BE2C (cell line): ENCODE measurements around the gene ESF1.

ENCODE experiments used
- DNase-seq: peaks from one replicate; pipeline ENCODE4 v3.0.0-alpha.2; 2020
- H3K27me3 ChIP-seq: fragments of 250-450 bp; sonication (Bioruptor Pico); 2 replicates; pipeline ENCODE4 v1.5.1; 2020; ENCODE audit warnings: mild to moderate bottlenecking
- H3K36me3 ChIP-seq: fragments of 250-450 bp; sonication (Bioruptor Pico); 2 replicates; pipeline ENCODE4 v1.5.1; 2020; ENCODE audit warnings: mild to moderate bottlenecking
- H3K4me1 ChIP-seq: fragments of 250-450 bp; sonication (Bioruptor Pico); 2 replicates; pipeline ENCODE4 v1.5.1; 2020
- H3K4me3 ChIP-seq: 2 replicates; pipeline ENCODE4 v1.5.1; 2011; ENCODE audit warnings: low read depth, low read length
- H3K9me3 ChIP-seq: fragments of 250-450 bp; sonication (Bioruptor Pico); 2 replicates; pipeline ENCODE4 v1.5.1; 2020
- TF ChIP-seq, protein P1 (sequence below): IDR thresholded peaks from 2 replicates; pipeline ENCODE4 v1.5.1; 2012; ENCODE audit warnings: mild to moderate bottlenecking, low read depth, low read length

Gene ESF1

GRCh38 chr20:13723011-13723410, 61.7 kb downstream of the ESF1 start:
- no peaks in the 10 kb centered on the region for H3K27me3 ChIP-seq
- TF ChIP-seq, protein P1, sequence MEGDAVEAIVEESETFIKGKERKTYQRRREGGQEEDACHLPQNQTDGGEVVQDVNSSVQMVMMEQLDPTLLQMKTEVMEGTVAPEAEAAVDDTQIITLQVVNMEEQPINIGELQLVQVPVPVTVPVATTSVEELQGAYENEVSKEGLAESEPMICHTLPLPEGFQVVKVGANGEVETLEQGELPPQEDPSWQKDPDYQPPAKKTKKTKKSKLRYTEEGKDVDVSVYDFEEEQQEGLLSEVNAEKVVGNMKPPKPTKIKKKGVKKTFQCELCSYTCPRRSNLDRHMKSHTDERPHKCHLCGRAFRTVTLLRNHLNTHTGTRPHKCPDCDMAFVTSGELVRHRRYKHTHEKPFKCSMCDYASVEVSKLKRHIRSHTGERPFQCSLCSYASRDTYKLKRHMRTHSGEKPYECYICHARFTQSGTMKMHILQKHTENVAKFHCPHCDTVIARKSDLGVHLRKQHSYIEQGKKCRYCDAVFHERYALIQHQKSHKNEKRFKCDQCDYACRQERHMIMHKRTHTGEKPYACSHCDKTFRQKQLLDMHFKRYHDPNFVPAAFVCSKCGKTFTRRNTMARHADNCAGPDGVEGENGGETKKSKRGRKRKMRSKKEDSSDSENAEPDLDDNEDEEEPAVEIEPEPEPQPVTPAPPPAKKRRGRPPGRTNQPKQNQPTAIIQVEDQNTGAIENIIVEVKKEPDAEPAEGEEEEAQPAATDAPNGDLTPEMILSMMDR, result no peak
- no peak overlapping the region for H3K4me3 ChIP-seq
- no peaks in the 10 kb centered on the region for H3K9me3 ChIP-seq
- peaks cover 22% of the 10 kb centered on the region for H3K36me3 ChIP-seq
- peaks cover 15% of the 10 kb centered on the region for H3K4me1 ChIP-seq
- DNase-seq, result no peak

DNA sequence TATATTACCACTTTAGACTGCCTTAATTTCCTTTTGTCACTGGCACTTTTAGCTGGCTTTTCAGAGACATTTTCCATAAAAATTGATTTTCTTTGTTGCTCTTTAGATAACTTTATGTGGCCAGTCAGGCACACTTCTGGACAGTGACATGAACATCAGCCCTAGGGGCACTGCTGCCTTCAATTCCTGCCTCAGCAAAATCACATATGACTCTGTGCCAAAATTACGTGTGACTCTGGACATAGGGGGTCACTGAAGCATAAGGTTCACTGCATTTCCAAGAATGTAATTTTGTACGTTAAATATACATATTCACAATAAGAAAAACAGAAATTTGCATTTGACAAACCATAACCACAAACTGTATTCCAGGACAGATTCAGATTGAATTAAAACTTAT, 66.5 kb downstream of the ESF1 start:
- TF ChIP-seq, protein P1, result no peak
- Histone ChIP-seq H3K36me3 (peaks cover 47% of the 10 kb centered on the region), H3K4me1 (no peaks in the 10 kb centered on the region), H3K9me3 (no peaks in the 10 kb centered on the region), H3K27me3 (no peaks in the 10 kb centered on the region), H3K4me3 (no peak overlapping the region)
- no peak for DNase-seq

DNA sequence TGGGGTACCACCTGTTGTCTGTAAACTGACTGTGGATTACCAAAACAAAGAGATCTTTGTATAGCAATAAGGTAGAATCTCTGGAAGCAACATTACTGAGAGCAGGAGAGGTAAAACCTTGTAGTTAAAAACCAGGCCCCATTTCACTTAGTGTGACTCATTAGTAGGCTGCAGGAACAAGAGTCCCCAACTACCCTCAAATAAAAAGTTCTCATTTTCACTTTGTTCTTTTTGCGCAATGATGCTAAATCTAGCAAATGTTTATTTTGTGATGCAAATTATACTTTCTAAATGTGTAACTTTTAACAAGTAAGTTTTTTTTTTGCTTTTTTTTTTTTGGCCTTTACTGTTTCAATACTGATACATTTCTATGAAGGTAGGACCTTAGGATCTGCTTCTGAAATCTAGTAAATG, 67.1 kb downstream of the ESF1 start:
- peaks cover 49% of the 10 kb centered on the region for H3K36me3 ChIP-seq
- H3K9me3 ChIP-seq, result no peaks in the 10 kb centered on the region
- H3K4me1 ChIP-seq, result no peaks in the 10 kb centered on the region
- TF ChIP-seq, protein P1, result no peak
- H3K4me3 ChIP-seq, result no peak overlapping the region
- no peak for DNase-seq
- H3K27me3 ChIP-seq, result no peaks in the 10 kb centered on the region

GRCh38 chr20:13715171-13715570, 69.5 kb downstream of the ESF1 start:
- DNase-seq, result no peak
- TF ChIP-seq, protein P1, result no peak
- Histone ChIP-seq H3K4me3 (no peak overlapping the region), H3K9me3 (no peaks in the 10 kb centered on the region), H3K4me1 (no peaks in the 10 kb centered on the region), H3K27me3 (no peaks in the 10 kb centered on the region), H3K36me3 (peaks cover 47% of the 10 kb centered on the region)

DNA sequence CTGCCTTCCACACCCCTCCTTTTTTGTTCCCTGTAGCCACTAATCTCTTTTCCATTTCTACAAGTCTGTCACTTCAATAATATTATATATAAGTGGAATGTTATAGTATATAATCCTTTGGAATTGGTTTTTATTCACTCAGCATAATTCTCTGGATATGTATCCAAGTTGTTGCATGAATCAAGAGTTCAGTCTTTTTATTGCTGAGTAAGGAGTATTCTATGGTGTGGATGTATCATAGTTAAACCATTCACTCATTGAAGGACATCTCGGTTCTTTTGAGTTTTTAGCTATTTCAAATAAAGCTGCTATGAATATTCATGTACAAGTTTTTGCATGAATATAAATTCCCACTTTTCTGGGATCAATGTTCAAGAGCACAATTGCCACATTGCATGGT, 76.5 kb downstream of the ESF1 start:
- TF ChIP-seq, protein P1, result no peak
- no peak for DNase-seq
- Histone ChIP-seq H3K4me3 (no peak overlapping the region), H3K9me3 (no peaks in the 10 kb centered on the region), H3K4me1 (no peaks in the 10 kb centered on the region), H3K36me3 (peaks cover 9% of the 10 kb centered on the region), H3K27me3 (no peaks in the 10 kb centered on the region)

GRCh38 chr20:13703265-13703664, 81.5 kb downstream of the ESF1 start:
- TF ChIP-seq, protein P1, result 0 out of 2 replicates have a peak, but pooled peaks have one; percentile 3
- H3K4me1 ChIP-seq, result no peaks in the 10 kb centered on the region
- DNase-seq, result no peak

More at GRCh38 chr20:13703265-13703664, 81.5 kb downstream of the ESF1 start:
- Histone ChIP-seq H3K36me3 (no peaks in the 10 kb centered on the region), H3K4me3 (no peak overlapping the region), H3K9me3 (no peaks in the 10 kb centered on the region), H3K27me3 (no peaks in the 10 kb centered on the region; the same call in 1 of the 2 replicates)
